HUDEP-2 (cell line): ENCODE results near the gene F2RL3.
"Not testable (repeated sequence)": the region's sequence is repeated elsewhere in the genome, so short reads cannot be mapped to it uniquely, and the experiment has no call there.

Experiments
- DNase-seq, 76 experiments: peaks; one replicate each; lab custom pipeline; 2025; ENCODE audit not compliant: unreplicated experiment in 76 of 76; lab: John Stamatoyannopoulos, UW

The F2RL3 gene

GRCh38 chr19:16874250-16874977, 14.4 kb upstream of the F2RL3 start:
- no peak for DNase-seq

DNA sequence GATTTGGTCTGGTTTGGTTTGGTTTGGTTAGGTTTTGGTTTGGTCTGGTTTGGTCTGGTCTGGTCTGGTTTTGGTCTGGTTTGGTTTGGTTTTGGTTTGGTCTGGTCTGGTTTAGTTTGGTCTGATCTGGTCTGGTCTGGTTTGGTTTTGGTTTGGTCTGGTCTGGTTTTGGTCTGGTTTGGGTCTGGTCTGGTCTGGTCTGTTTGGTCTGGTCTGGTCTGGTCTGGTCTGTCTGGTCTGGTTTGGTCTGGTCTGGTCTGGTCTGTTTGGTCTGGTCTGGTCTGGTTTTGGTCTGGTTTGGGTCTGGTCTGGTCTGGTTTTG, 13.9 kb upstream of the F2RL3 start:
- DNase-seq, result not testable (repeated sequence)

DNA sequence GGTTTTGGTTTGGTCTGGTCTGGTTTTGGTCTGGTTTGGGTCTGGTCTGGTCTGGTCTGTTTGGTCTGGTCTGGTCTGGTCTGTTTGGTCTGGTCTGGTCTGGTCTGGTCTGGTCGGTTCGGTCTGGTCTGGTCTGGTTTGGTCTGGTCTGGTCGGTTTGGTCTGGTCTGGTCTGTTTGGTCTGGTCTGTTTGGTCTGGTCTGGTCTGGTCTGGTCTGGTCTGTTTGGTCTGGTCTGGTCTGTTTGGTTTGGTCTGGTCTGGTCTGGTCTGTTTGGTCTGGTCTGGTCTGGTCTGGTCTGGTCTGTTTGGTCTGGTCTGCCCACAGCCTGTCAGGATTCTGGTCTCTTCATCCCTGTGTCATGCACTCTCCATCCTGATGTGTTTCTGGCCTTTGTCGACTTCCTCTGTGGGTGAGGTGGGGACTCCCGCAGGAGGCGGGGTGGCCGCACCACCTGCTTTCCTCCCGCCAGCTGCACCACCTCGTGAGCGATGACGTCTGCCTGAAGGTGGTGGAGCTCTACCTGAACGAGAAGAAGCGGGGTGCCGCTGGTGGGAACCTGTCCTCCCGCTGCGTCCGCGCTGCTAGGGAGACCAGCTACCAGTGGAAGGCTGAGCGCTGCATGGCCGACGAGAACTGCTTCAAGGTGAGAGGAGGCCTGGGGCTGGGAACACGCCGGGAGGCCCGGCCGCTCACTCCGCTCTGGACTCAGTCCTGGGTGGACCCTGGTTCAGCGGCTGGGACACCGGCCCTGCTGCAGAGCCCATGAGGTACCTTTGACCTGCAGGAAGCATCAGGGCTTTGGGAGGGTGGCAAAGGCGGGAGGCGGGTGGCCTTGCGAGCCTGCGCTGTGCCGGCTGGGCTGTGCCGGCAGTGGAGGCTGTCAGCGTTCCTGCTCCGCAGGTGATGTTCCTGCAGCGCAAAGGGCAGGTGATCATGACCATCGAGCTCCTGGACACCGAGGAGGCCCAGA, 12.9 kb upstream of the F2RL3 start:
- no peak for DNase-seq

DNA sequence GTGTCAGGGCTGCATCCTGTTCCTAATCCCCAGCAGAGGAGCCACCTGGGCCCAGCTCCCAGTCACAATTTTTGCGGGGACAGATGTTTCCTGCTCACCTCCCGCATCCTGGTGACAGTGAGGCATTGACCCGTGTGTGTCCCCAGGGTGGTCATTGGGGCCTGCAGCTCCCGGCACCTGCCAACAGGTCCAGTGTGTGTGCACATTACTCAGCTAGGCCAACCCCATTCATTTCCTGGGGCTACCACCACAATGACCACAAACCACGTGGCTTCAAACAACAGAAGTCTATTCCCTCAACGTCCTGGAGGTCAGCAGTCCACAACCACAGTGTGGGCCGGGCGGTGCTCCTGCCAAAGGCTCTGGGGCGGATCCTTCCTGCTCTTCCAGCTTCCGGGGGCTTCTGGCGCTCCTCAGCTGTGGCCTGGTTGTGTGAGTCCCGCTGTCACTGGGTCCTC, 11.9 kb upstream of the F2RL3 start:
- no peak for DNase-seq

DNA sequence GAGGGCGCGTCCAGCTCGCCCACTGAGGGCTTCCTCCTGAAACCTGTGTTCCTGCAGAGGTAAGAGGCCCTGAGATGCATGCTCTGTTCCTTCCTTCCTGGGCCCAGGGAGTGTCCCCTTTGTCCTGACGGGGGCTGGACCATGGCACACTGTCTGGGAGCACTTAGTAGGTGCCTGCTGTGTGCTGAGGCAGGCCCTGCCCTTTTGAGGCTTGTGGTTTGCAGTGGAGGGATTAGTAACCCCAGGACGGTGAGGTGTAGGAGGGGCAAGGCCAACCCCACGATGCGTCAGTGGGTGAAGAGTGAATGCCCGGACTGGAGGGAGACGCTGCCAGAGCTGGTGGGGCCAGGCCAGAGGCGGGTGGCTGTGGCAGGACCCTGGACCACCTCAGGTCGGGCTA, 11.2 kb upstream of the F2RL3 start:
- DNase-seq, result no peak

DNA sequence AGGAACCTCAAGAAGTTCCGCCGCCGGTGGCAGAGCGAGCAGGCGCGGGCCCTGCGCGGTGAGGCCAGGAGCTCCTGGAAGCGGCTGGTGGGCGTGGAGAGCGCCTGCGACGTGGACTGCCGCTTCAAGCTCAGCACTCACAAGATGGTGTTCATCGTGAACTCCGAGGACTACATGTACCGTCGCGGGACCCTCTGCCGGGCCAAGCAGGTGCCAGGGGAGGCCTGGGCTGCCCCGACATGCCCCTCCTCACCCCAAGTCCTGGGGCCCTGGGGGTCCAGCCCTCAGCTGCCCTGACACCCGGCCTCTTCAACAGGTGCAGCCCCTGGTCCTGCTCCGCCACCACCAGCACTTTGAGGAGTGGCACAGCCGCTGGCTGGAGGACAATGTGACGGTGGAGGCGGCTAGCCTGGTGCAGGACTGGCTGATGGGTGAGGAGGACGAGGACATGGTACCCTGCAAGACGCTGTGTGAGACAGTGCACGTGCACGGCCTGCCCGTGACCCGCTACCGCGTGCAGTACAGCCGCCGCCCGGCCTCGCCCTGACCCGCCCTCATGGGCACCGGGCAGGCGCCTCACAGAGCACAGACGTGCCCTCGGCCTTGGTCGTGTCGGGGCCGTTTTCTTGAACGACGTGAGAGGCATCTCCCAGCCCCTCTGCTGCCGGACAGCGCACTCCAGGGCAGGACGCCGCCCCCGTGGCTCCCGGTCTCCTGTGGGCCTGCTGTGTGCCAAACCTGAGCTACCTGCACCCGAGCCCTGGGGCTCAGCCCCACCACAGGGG, 10.4 kb upstream of the F2RL3 start:
- no peak for DNase-seq

GRCh38 chr19:16880884-16881554, 7.8 kb upstream of the F2RL3 start:
- DNase-seq, result no peak

GRCh38 chr19:16882146-16882545, 6.7 kb upstream of the F2RL3 start:
- no peak for DNase-seq

DNA sequence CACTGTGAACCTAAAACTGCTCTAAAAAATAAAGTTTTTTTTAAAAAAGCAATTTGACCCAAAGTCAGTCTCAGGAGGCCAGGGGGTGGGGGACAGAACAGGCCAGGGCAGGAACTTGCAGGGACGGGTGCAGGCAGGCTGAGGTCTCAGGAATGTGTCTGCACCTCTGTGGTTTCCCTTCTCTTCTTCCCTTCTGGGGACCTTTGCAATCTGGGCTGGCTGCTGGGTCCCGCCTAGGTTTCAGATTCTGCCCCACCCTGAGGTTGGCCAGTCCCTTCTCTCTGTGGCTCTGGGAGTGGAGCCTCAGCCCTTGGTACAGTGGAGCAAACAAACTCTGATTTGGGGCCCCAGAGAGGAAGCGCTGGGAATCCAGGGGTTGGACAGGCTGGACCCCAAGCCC, 5.3 kb upstream of the F2RL3 start:
- no peak for DNase-seq

GRCh38 chr19:16885166-16885565, 3.6 kb upstream of the F2RL3 start:
- DNase-seq, result no peak

DNA sequence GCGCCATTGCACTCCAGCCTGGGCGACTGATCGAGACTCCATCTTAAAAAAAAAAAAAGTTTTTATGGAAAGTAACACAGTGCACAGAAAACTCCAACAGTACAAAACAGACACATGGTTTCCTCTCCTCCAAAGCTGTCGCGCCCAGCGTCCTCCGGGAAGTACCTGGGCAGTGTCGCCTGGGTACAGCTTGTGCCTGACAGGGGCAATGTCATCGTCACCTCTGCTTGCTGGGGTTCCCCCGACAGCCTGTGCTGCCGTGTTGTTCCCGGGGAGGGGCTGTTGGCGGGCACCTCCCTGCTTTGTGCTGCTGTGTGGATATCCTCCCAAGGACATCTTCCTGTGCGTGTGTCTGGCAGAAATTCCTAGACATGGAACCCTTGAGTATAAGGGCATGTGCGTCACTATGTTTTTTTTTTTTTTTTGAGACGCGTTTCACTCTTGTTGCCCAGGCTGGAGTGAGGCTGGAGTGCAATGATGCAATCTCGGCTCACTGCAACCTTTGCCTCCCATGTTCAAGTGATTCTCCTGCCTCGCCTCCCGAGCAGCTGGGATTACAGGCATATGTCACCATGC, 2.4 kb upstream of the F2RL3 start:
- DNase-seq, result no peak

DNA sequence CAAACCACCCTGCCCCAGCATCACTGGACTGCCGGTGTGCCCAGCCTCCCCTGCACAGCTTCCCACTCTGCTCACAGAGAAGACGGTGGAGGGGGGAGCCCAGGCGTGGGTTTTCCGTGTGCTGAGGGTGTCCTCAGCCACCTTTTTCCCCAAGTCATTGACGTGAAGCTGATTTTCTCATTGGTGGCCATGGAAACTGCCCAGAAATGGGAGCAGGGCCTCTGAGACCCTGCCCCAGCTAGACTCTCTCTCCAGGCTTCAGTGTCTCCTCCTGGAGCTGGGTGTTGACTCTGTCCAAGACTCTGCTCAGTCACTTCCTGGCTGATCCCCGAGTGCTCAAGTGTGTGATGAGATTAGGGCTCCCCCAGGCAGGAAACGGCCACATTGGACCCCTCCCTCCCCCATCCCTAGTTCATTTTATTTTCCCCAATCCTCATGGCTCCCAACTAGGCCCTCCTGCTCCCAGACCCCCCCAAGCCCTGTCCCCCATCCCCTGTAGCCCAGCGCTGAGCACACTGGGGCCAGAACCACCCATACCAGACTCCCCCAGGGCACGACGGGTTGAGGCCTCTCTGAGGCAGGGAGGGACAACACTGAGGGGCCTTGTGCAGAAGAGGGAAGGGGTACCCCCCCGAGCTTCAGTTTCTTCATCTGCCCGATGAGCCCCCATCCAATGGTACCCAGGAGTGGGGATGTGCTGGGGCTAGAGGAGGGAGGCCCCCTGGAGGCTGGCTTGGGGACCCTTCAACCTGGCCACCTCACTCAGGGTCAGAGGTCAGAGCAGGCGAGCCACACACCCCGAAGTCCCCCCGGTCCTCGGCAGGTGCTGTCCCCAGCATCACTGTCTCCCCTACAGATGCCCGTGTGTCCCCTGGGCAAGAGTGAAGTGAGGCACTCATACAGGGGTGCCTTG, 1.2 kb upstream of the F2RL3 start:
- peak in 7 of 76 experiments; percentile 18 to 43 (median 24) for DNase-seq

DNA sequence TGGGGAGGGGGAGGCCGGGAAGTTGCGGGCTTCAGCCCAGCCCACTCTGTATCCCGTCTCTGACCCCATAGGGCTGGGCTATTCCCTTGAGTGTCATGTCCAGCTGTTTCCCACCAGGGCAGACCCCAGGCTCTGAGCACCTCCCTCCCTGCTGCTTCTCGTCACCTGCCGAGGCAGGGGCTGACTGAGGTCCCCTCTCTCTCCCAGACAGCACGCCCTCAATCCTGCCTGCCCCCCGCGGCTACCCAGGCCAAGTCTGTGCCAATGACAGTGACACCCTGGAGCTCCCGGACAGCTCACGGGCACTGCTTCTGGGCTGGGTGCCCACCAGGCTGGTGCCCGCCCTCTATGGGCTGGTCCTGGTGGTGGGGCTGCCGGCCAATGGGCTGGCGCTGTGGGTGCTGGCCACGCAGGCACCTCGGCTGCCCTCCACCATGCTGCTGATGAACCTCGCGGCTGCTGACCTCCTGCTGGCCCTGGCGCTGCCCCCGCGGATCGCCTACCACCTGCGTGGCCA, 625 bp downstream of the F2RL3 start:
- DNase-seq, result peak in 72 of 76 experiments; percentile 29 to 89 (median 74)

- no peak for DNase-seq
These were observed 1.2 kb downstream of the F2RL3 start for GRCh38 chr19:16889883-16890460.

GRCh38 chr19:16890461-16891184, 1.8 kb downstream of the F2RL3 start:
- peak in 69 of 76 experiments; percentile 17 to 86 (median 62) for DNase-seq

GRCh38 chr19:16891696-16892382, 3.0 kb downstream of the F2RL3 start:
- no peak for DNase-seq

DNA sequence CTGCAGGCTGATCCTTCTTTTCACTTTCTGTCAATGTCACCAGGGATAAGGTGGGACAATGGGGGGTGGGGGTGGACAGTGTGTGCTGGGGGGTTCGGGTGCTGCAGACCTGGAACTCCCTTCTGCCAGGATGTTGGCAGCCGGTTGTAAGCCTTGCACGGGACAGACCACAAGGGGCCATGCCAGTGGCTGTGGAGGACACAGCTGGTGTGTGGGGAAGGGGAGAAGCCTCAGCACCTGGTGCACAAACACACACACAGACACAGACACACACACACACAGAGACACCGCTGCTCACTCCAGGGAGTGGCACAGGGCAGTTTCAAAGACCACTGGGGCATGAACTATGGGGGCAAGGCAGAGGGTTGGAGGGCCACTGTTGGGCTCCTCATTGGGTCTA, 3.6 kb downstream of the F2RL3 start:
- no peak for DNase-seq
